Measurements from ENCODE around the gene TSHZ2.
A peak's percentile ranks its signal among the peaks of the same experiment; 100 is the strongest.

The TSHZ2 gene

GRCh38 chr20:53174454-53174853, 202.3 kb downstream of the TSHZ2 start:
- DNase-seq, result no peak

GRCh38 chr20:53175135-53175780, 203.1 kb downstream of the TSHZ2 start:
- no peak for DNase-seq

- no peak for DNase-seq
Observed at GRCh38 chr20:53176134-53176533, 204.0 kb downstream of the TSHZ2 start.

GRCh38 chr20:53177687-53178086, 205.5 kb downstream of the TSHZ2 start:
- no peak for DNase-seq

GRCh38 chr20:53179749-53180148, 207.6 kb downstream of the TSHZ2 start:
- DNase-seq, result no peak

GRCh38 chr20:53180928-53181362, 208.8 kb downstream of the TSHZ2 start:
- DNase-seq, result no peak

GRCh38 chr20:53181866-53182376, 209.8 kb downstream of the TSHZ2 start:
- DNase-seq, result no peak

GRCh38 chr20:53183181-53183580, 211.0 kb downstream of the TSHZ2 start:
- DNase-seq, result no peak

GRCh38 chr20:53186635-53187034, 214.5 kb downstream of the TSHZ2 start:
- DNase-seq, result no peak

GRCh38 chr20:53187392-53188068, 215.4 kb downstream of the TSHZ2 start:
- DNase-seq, result no peak

GRCh38 chr20:53190225-53190624, 218.1 kb downstream of the TSHZ2 start:
- no peak for DNase-seq

- no peak for DNase-seq
Observed at GRCh38 chr20:53191957-53192356, 219.8 kb downstream of the TSHZ2 start.

- no peak for DNase-seq
Observed at GRCh38 chr20:53194306-53195290, 222.4 kb downstream of the TSHZ2 start.

- DNase-seq, result no peak
Observed at GRCh38 chr20:53195876-53196610, 223.9 kb downstream of the TSHZ2 start.

- no peak for DNase-seq
Observed at GRCh38 chr20:53201588-53201987, 229.4 kb downstream of the TSHZ2 start.

- DNase-seq, result no peak
Observed at GRCh38 chr20:53202777-53203176, 230.6 kb downstream of the TSHZ2 start.

- no peak for DNase-seq
Observed at GRCh38 chr20:53205046-53205445, 232.9 kb downstream of the TSHZ2 start.

- DNase-seq, result peak; percentile 57
Observed at GRCh38 chr20:53208110-53208832, 236.1 kb downstream of the TSHZ2 start.

- DNase-seq, result no peak
Observed at GRCh38 chr20:53210041-53210440, 237.9 kb downstream of the TSHZ2 start.

- DNase-seq, result no peak
Observed at GRCh38 chr20:53210931-53211330, 238.8 kb downstream of the TSHZ2 start.

GRCh38 chr20:53212018-53212417, 239.9 kb downstream of the TSHZ2 start:
- no peak for DNase-seq

GRCh38 chr20:53214392-53214791, 242.2 kb downstream of the TSHZ2 start:
- DNase-seq, result no peak
